Gastroesophageal sphincter (tissue), 4 donors: ENCODE measurements around the gene ZFAND6. TPM values are rescaled to one million over a fixed set of nuclear protein-coding genes. Genes with fewer than 3 reads are reported as not detected.
"Not testable (repeated sequence)": the region's sequence is repeated elsewhere in the genome, so short reads cannot be mapped to it uniquely, and the experiment has no call there.

Experiments
- ATAC-seq: fragments of 150-250 bp; one replicate; pipeline ENCODE4 v1.9.1; 2016; ENCODE audit warnings: mild to moderate bottlenecking, moderate library complexity
- H3K27ac ChIP-seq, 4 donors: fragments of 200-600 bp; sonication (generic) in 3 of 4; 1 replicate in 3 of 4; 2 replicates in 1 of 4; pipeline ENCODE4 v1.5.1; 2016 to 2019
- H3K27me3 ChIP-seq: fragments of 200-600 bp; sonication (generic); one replicate; pipeline ENCODE4 v1.5.1; 2019
- H3K36me3 ChIP-seq, 2 donors: fragments of 200-600 bp; sonication (generic); one replicate each; pipeline ENCODE4 v1.5.1; 2019; ENCODE audit warnings: control low read depth in 1 of 2
- H3K4me1 ChIP-seq, 3 donors: fragments of 200-600 bp; sonication (generic); 1 replicate in 2 of 3; 2 replicates in 1 of 3; pipeline ENCODE4 v1.5.1; 2016 to 2019; ENCODE audit warnings: control low read depth in 2 of 3
- H3K4me3 ChIP-seq, 2 donors: fragments of 200-600 bp; sonication (generic); one replicate each; pipeline ENCODE4 v1.5.1; 2019; ENCODE audit warnings: mild to moderate bottlenecking in 1 of 2, moderate library complexity in 1 of 2
- H3K9me3 ChIP-seq, 3 donors: fragments of 200-600 bp; sonication (generic); one replicate each; pipeline ENCODE4 v1.5.1; 2017 to 2019; ENCODE audit warnings: control low read depth in 2 of 3
- EP300 ChIP-seq: sonication (generic); formaldehyde crosslinking; IDR thresholded peaks from one replicate; pipeline ENCODE4 v1.6.1; 2017; ENCODE audit warnings: antibody characterized with exemption, mild to moderate bottlenecking
- POLR2A ChIP-seq, 2 donors: fragments of 450-650 bp; IDR thresholded peaks; one replicate each; pipeline ENCODE4 v1.6.1; 2017; ENCODE audit warnings: antibody characterized with exemption in 2 of 2, mild to moderate bottlenecking in 2 of 2, moderate library complexity in 1 of 2
- POLR2AphosphoS5 ChIP-seq: sonication (generic); formaldehyde crosslinking; IDR thresholded peaks from one replicate; pipeline ENCODE4 v1.6.1; 2017; ENCODE audit warnings: antibody characterized with exemption
- WGBS, 2 donors: methylation state at CpG; one replicate each; pipeline ENCODE4 v1.1.5; 2018; ENCODE audit warnings: low coverage in 1 of 2; 5-methylcytosine and 5-hydroxymethylcytosine counted together
- total RNA-seq, 4 donors: library from RNA; depleted of rRNA; stranded (reverse); fragments of >200 nt; gene quantifications; one replicate each; pipeline ENCODE4 v1.1.0, GENCODE V29; 2016
- TF ChIP-seq, protein P1 (sequence below), 4 experiments: fragments of 200-600 bp in 2 of 4; fragments of 450-650 bp in 2 of 4; sonication (generic) in 1 of 4; IDR thresholded peaks; one replicate each; pipeline ENCODE4 v1.5.1; 2017 to 2019; ENCODE audit warnings: antibody characterized with exemption in 4 of 4, mild to moderate bottlenecking in 2 of 4, moderate library complexity in 2 of 4

ZFAND6 gene
- total RNA-seq, 4 donors from 2014 or later: 95.6 to 137 (median 131) TPM

DNA sequence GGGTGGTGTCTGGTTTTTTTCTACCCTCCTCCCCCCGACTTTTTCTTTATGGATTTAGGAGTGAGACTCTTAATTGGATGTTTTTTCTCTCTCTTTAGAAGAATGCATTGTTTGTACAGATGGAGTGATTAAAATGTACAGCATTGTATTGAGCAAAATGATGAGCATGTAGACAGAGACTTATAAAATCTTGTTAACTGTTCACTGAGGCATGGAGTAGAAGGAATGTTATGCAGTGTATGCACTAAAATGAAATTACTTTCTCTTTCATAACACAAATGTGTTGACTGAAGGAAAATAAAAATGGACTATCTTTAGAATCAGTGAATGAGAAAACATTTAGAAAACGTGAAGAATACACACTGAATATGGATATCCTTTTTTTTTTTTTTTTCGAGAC is 39.8 kb downstream of the ZFAND6 start:
- no peak for ATAC-seq
- TF ChIP-seq POLR2AphosphoS5: no peak
- TF ChIP-seq EP300: no peak
- TF ChIP-seq, protein P1, sequence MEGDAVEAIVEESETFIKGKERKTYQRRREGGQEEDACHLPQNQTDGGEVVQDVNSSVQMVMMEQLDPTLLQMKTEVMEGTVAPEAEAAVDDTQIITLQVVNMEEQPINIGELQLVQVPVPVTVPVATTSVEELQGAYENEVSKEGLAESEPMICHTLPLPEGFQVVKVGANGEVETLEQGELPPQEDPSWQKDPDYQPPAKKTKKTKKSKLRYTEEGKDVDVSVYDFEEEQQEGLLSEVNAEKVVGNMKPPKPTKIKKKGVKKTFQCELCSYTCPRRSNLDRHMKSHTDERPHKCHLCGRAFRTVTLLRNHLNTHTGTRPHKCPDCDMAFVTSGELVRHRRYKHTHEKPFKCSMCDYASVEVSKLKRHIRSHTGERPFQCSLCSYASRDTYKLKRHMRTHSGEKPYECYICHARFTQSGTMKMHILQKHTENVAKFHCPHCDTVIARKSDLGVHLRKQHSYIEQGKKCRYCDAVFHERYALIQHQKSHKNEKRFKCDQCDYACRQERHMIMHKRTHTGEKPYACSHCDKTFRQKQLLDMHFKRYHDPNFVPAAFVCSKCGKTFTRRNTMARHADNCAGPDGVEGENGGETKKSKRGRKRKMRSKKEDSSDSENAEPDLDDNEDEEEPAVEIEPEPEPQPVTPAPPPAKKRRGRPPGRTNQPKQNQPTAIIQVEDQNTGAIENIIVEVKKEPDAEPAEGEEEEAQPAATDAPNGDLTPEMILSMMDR (IDR thresholded peaks at IDR 0.05): no peak
- no peak for TF ChIP-seq POLR2A (IDR thresholded peaks at IDR 0.05)
- WGBS, 2 donors: 49 to 57% methylated on average over 3 of the region's 3 CpGs
- Histone ChIP-seq H3K4me3 (no peak overlapping the region), H3K4me1 (peaks cover 0 to 50% (median 0%) of the 10 kb centered on the region in 3 donors), H3K27ac (no peak overlapping the region), H3K36me3 (no peaks in the 10 kb centered on the region), H3K27me3 (no peaks in the 10 kb centered on the region), H3K9me3 (no peaks in the 10 kb centered on the region)

DNA sequence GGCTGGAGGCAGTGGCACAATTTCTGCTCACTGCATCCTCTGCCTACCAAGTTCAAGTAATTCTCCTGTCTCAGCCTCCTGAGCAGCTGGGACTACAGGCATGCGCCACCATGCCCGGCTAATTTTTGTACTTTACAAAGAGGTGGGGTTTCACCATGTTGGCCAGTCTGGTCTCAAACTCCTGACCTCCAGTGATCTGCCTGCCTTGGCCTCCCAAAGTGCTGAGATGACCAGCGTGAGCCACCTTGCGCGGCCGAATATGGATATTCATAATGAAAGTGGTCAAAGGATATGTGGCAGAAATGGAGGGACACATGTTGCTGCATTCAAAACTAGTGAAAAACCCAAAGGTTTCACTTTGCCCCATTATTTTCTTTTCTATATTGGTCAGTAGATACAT is 40.2 kb downstream of the ZFAND6 start:
- peaks cover 0 to 46% (median 0%) of the 10 kb centered on the region in 3 donors for H3K4me1 ChIP-seq
- not testable (repeated sequence) for H3K4me3 ChIP-seq, H3K9me3 ChIP-seq, H3K36me3 ChIP-seq, H3K27ac ChIP-seq, H3K27me3 ChIP-seq, ATAC-seq
- 87 to 94% methylated on average over 3 to 4 of the region's 6 CpGs for WGBS, 2 donors

DNA sequence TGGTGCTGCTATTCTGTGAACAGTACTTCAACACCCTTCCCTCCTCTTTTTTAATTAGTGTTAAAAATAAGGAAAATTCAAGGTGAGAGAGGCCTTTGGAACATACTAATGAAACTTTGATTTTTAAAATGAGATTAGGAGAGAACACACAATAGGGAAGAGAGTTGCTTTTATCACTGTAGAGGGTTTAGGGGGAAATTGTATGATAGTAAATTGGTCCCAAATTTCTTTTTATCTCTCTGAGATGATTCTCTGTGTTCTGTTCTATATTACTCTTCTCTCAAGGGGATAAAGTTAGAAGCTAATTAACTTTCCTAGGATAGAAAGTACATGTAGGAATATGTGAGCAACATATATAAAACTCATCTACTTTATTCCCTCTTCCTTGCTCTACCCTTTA is 40.8 kb downstream of the ZFAND6 start:
- H3K27me3 ChIP-seq: no peaks in the 10 kb centered on the region
- ATAC-seq: no peak
- no peak for TF ChIP-seq POLR2A (IDR thresholded peaks at IDR 0.05)
- no peak for TF ChIP-seq EP300
- TF ChIP-seq POLR2AphosphoS5: no peak
- TF ChIP-seq, protein P1 (IDR thresholded peaks at IDR 0.05): no peak
- H3K9me3 ChIP-seq: no peaks in the 10 kb centered on the region
- H3K27ac ChIP-seq: no peak overlapping the region
- no peaks in the 10 kb centered on the region for H3K36me3 ChIP-seq
- H3K4me3 ChIP-seq: no peak overlapping the region
- H3K4me1 ChIP-seq: peaks cover 0 to 40% (median 0%) of the 10 kb centered on the region in 3 donors

DNA sequence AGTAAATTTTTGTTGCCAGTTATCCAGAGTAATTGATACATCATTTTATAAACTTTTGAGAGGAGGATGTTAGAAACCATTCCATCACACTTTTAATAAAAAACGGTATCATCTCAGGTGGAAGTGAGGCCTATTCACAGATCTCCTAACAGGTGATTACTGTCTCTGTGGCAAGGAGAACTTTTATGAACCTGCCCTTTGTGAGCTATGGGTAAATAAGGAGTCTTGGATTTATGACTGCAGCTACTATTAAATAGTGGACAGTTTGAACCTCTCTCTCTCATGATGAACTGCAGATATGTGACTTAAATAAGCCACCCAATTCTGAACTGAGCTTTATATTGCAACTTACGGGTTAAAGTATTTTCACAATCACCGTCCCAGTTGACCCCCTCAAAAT is 45.7 kb downstream of the ZFAND6 start:
- WGBS, 2 donors: 63 to 71% methylated on average over 3 of the region's 3 CpGs
- no peak overlapping the region for H3K27ac ChIP-seq
- peaks cover 0 to 14% (median 3%) of the 10 kb centered on the region in 3 donors for H3K4me1 ChIP-seq
- H3K36me3 ChIP-seq: no peaks in the 10 kb centered on the region
- ATAC-seq: no peak
- H3K27me3 ChIP-seq: no peaks in the 10 kb centered on the region
- no peak overlapping the region for H3K4me3 ChIP-seq
- no peaks in the 10 kb centered on the region for H3K9me3 ChIP-seq
- TF ChIP-seq, protein P1 (IDR thresholded peaks at IDR 0.05): no peak
- no peak for TF ChIP-seq POLR2A (IDR thresholded peaks at IDR 0.05)
- no peak for TF ChIP-seq EP300
- no peak for TF ChIP-seq POLR2AphosphoS5

DNA sequence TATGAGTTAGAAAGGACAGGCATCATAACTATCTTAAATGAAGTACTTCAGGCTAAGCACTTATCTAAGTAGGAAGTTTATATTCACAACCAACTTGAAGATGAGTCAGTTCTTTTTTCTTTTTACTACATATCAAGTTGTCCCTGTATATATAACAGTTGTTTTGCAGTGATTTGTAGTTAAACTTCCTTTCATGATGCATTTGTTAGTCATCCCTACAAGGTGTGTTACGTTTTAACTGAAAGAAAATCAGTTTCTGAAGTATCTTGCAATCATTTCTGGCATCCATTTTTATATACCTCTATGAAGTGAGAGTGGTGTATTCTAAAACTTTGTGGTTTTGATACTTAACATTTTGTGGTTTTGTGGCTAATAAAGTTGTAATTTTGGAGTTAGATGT is 46.1 kb downstream of the ZFAND6 start:
- no peaks in the 10 kb centered on the region for H3K9me3 ChIP-seq
- H3K4me3 ChIP-seq: no peak overlapping the region
- peaks cover under 1 to 14% (median 3%) of the 10 kb centered on the region in 3 donors for H3K4me1 ChIP-seq
- no peaks in the 10 kb centered on the region for H3K36me3 ChIP-seq
- no peaks in the 10 kb centered on the region for H3K27me3 ChIP-seq
- no peak for ATAC-seq
- TF ChIP-seq POLR2A (IDR thresholded peaks at IDR 0.05) (no peak), POLR2AphosphoS5 (no peak), EP300 (no peak)
- no peak overlapping the region for H3K27ac ChIP-seq
- 33 to 50% methylated on average over 1 of the region's 1 CpG for WGBS, 2 donors

DNA sequence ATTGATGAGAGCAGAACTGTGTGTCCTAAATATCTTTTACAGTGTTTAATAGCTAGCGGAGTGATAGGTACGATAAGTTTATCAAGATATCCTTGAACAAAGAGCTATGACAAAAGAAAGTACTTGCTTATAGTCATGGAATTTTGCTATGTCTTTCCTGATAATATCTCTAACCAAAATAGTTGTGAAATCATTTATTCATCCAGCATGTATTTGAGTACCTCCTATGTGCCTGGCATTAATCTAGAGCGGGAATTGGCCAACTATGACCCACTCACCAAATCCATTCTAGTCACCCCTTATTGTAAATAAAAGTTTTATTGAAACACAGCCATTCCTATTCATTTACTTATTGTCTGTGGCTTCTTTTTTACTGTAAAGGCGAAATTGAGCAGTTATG is 46.6 kb downstream of the ZFAND6 start:
- H3K27ac ChIP-seq: no peak overlapping the region
- H3K27me3 ChIP-seq: no peaks in the 10 kb centered on the region
- no peaks in the 10 kb centered on the region for H3K9me3 ChIP-seq
- H3K4me1 ChIP-seq: peaks cover 3 to 14% (median 3%) of the 10 kb centered on the region in 3 donors
- WGBS, 2 donors: 96 to 100% methylated on average over 4 of the region's 4 CpGs
- no peak overlapping the region for H3K4me3 ChIP-seq
- no peak for ATAC-seq
- no peaks in the 10 kb centered on the region for H3K36me3 ChIP-seq
- TF ChIP-seq EP300 (no peak), POLR2A (IDR thresholded peaks at IDR 0.05) (no peak), POLR2AphosphoS5 (no peak)
- TF ChIP-seq, protein P1 (IDR thresholded peaks at IDR 0.05): no peak
